ENCODE measurements around the gene LDLRAD4. TPM values are rescaled to one million over a fixed set of nuclear protein-coding genes. Genes with fewer than 3 reads are reported as not detected.

The LDLRAD4 gene
- polyA plus RNA-seq, 1 experiment, result not detected

- Histone ChIP-seq H3K27me3 (ENCODE audit: control insufficient read depth, insufficient read depth, low read length) (no peaks in the 10 kb centered on the region), H3K4me3 (ENCODE audit: low read depth, low read length) (no peak overlapping the region), H3K27ac (ENCODE audit: low read depth, low read length) (no peak overlapping the region), H3K9me3 (ENCODE audit: control insufficient read depth, insufficient read depth, low read length) (peaks cover 4% of the 10 kb centered on the region; the same call in 1 of the 2 replicates)
- DNase-seq (ENCODE audit: low read depth, low spot score), result no peak
- TF ChIP-seq, protein P1, sequence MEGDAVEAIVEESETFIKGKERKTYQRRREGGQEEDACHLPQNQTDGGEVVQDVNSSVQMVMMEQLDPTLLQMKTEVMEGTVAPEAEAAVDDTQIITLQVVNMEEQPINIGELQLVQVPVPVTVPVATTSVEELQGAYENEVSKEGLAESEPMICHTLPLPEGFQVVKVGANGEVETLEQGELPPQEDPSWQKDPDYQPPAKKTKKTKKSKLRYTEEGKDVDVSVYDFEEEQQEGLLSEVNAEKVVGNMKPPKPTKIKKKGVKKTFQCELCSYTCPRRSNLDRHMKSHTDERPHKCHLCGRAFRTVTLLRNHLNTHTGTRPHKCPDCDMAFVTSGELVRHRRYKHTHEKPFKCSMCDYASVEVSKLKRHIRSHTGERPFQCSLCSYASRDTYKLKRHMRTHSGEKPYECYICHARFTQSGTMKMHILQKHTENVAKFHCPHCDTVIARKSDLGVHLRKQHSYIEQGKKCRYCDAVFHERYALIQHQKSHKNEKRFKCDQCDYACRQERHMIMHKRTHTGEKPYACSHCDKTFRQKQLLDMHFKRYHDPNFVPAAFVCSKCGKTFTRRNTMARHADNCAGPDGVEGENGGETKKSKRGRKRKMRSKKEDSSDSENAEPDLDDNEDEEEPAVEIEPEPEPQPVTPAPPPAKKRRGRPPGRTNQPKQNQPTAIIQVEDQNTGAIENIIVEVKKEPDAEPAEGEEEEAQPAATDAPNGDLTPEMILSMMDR (IDR thresholded peaks at IDR 0.05; ENCODE audit: low read depth, low read length), result no peak
- ChIA-PET POLR2A (no interaction called here), CTCF (no interaction called here)
These were observed 106.3 kb downstream of the LDLRAD4 start for GRCh38 chr18:13324880-13325279.

DNA sequence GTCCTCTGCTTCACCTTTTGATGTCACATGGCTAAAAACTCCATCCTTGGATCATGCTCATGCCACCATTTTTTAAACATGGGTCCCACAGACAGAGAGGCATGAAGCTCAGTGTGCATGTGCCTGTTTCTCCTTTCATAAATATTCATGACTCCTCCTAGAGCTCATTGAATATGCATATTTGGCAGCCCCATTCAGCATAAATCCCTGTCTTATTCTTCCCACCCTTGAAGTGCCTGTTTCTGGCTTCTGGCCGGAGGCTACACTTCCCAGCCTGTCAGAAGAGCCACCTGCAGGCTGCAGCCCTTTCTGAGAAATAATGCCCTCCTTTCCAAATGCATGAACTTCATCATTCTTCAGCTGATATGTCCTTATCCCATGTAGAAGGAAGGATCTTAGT is 109.7 kb downstream of the LDLRAD4 start:
- TF ChIP-seq, protein P1 (IDR thresholded peaks at IDR 0.05; ENCODE audit: low read depth, low read length), result no peak
- Histone ChIP-seq H3K27me3 (ENCODE audit: control insufficient read depth, insufficient read depth, low read length) (no peaks in the 10 kb centered on the region), H3K27ac (ENCODE audit: low read depth, low read length) (no peak overlapping the region), H3K9me3 (ENCODE audit: control insufficient read depth, insufficient read depth, low read length) (no peaks in the 10 kb centered on the region; the same call in 1 of the 2 replicates), H3K4me3 (ENCODE audit: low read depth, low read length) (no peak overlapping the region)
- CTCF ChIA-PET, result no interaction called here
- POLR2A ChIA-PET, result no interaction called here
- no peak for DNase-seq (ENCODE audit: low read depth, low spot score)

- no peak for DNase-seq (ENCODE audit: low read depth, low spot score)
- Histone ChIP-seq H3K9me3 (ENCODE audit: control insufficient read depth, insufficient read depth, low read length) (no peaks in the 10 kb centered on the region), H3K4me3 (ENCODE audit: low read depth, low read length) (no peak overlapping the region), H3K27me3 (ENCODE audit: control insufficient read depth, insufficient read depth, low read length) (no peaks in the 10 kb centered on the region), H3K27ac (ENCODE audit: low read depth, low read length) (no peak overlapping the region)
- ChIA-PET POLR2A (no interaction called here), CTCF (no interaction called here)
- TF ChIP-seq, protein P1 (IDR thresholded peaks at IDR 0.05; ENCODE audit: low read depth, low read length), result no peak
These were observed 112.4 kb downstream of the LDLRAD4 start for GRCh38 chr18:13330996-13331395.

DNA sequence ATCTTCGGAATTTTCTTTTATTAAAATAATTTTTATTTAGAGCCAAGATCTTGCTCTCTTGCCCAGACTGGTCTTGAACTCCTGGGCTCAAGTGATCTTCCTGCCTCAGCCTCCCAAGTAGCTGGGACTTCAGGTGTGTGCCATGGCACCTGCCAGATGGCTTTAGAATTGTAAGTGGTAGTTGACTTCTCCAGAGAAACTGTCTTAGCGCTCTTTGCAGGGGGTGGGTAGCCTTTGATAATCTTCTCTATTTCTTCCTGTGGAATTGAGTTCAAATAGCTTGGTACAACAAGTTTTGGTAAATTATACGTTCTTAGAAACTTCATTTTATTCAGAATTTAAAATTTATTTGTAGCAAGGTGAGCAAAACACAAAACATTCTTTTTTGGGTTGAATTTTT is 113.3 kb downstream of the LDLRAD4 start:
- Histone ChIP-seq H3K4me3 (ENCODE audit: low read depth, low read length) (no peak overlapping the region), H3K27ac (ENCODE audit: low read depth, low read length) (no peak overlapping the region), H3K27me3 (ENCODE audit: control insufficient read depth, insufficient read depth, low read length) (no peaks in the 10 kb centered on the region), H3K9me3 (ENCODE audit: control insufficient read depth, insufficient read depth, low read length) (no peaks in the 10 kb centered on the region)
- CTCF ChIA-PET, result no interaction called here
- TF ChIP-seq, protein P1 (IDR thresholded peaks at IDR 0.05; ENCODE audit: low read depth, low read length), result no peak
- POLR2A ChIA-PET, result no interaction called here
- DNase-seq (ENCODE audit: low read depth, low spot score), result no peak

- CTCF ChIA-PET, result no interaction called here
- no peak overlapping the region for H3K4me3 ChIP-seq (ENCODE audit: low read depth, low read length)
- no peak for DNase-seq (ENCODE audit: low read depth, low spot score)
- TF ChIP-seq, protein P1 (IDR thresholded peaks at IDR 0.05; ENCODE audit: low read depth, low read length), result no peak
- POLR2A ChIA-PET, result no interaction called here
- H3K27ac ChIP-seq (ENCODE audit: low read depth, low read length), result no peak overlapping the region
- no peaks in the 10 kb centered on the region for H3K9me3 ChIP-seq (ENCODE audit: control insufficient read depth, insufficient read depth, low read length)
- no peaks in the 10 kb centered on the region for H3K27me3 ChIP-seq (ENCODE audit: control insufficient read depth, insufficient read depth, low read length)
These were observed 114.3 kb downstream of the LDLRAD4 start for GRCh38 chr18:13332874-13333273.
